NOMO-1 (cell line): ENCODE data around the gene PIK3CD.
A peak's percentile ranks its signal among the peaks of the same experiment; 100 is the strongest.

Source experiments
- DNase-seq, 2 experiments: peaks; one replicate each; lab custom pipeline; 2025; ENCODE audit not compliant: unreplicated experiment in 2 of 2; lab: John Stamatoyannopoulos, UW

Gene PIK3CD

DNA sequence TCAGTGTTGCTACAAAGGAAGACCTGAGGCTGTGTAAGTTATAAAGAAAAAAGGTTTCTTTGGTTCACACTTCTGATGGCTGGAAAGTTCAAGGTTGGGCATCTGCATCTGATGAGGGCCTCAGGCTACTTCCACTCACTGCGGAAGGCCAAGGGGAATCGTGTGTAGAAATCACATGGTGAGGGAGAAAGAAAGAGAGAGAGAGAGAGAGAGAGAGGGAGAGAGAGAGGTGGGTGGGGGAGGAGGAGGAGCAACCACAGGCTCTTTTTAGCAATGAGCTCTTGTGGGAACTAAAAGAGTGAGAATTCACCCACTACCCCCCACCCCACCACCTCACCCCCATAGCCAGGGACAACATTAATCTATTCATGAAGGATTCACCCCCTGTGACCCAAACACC, 112.4 kb downstream of the PIK3CD start:
- no peak for DNase-seq

DNA sequence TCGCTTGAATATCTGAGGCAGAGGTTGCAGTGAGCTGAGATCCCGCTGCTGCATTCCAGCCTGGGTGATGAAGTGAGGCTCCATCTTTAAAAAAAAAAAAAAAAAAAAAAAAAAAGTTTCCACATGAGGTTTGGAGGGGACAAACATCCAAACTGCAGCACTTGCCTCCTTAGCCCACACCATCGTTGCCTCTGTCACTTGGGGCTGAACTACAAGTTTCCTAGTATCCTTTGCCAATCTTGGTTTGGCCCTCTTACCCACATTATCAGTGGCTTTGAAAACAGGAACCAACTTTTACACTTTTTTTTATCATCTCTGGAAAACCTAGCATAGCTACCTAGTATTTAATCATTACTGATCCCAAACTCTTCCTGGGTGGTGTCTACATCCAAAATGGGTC, 113.0 kb downstream of the PIK3CD start:
- DNase-seq = peak; percentile 27 to 60

DNA sequence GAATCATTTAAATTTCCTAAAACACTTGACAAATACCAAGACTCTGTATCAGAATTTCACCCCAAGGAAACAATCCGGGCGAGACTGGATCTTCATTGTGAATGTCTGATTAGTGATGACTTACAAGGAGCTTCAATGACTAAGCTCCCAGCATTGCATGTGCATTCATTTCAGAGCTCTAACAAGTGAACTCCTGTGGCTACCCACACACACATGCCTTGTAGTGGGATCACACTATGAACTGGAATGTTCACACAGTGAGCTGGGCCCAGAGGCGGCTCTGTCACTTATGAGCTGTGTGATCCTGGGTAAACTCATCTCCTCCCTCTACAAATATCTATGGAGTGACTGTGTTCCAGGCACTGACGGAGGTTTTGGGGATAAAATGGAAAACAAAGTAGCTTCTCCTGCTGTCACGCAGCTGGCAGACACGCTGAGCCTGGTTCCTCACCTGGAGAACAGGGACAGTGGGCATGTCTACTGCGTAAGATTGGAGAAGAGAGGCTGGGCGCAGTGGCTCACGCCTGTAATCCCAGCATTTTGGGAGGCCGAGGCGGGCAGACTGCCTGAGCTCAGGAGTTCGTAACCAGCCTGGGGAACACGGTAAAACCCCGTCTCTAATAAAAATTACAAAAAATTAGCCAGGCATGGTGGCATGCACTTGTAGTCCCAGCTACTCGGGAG, 115.4 kb downstream of the PIK3CD start:
- no peak for DNase-seq

- DNase-seq = no peak
Observed at GRCh38 chr1:9767964-9768668, 116.6 kb downstream of the PIK3CD start.

DNA sequence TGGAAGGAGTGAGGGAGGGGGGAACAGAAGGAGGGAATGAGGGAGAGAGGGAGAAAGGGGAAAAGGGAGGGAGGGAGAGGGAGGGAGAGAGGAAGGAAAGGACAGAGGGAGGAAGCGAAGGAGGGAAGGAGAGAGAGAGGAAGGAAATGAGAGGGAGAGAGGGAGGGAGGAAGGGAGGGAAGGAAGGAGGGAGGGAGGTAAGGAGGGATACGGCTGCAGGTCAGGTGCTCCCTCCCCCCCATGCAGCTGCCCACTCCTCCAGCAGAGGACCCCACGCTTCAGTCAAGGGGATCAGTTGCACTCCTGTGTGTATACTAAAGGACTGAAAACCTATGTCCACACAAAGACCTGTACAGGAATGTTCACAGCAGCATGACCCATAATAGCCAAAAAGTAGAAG, 117.5 kb downstream of the PIK3CD start:
- DNase-seq = no peak

GRCh38 chr1:9770298-9770697, 118.8 kb downstream of the PIK3CD start:
- no peak for DNase-seq

- DNase-seq = no peak
Observed at GRCh38 chr1:9774712-9775679, 123.5 kb downstream of the PIK3CD start.

GRCh38 chr1:9776685-9777084, 125.2 kb downstream of the PIK3CD start:
- DNase-seq = no peak
